Ishikawa (cell line): Measurements from ENCODE around the gene ACSBG1.

Experiments
- CEBPB ChIP-seq: IDR thresholded peaks from 2 replicates; pipeline ENCODE4 v1.6.1; 2012
- CREB1 ChIP-seq: IDR thresholded peaks from 2 replicates; pipeline ENCODE4 v1.6.1; 2012; ENCODE audit warnings: low read depth
- EGR1 ChIP-seq: IDR thresholded peaks from 2 replicates; pipeline ENCODE4 v1.6.1; 2012
- EP300 ChIP-seq: IDR thresholded peaks from 2 replicates; pipeline ENCODE4 v1.6.1; 2012; ENCODE audit warnings: borderline replicate concordance
- FOXM1 ChIP-seq: IDR thresholded peaks from 2 replicates; pipeline ENCODE4 v1.6.1; 2012; ENCODE audit warnings: low read depth, borderline replicate concordance
- MAX ChIP-seq: IDR thresholded peaks from 2 replicates; pipeline ENCODE4 v1.6.1; 2012
- NFIC ChIP-seq: IDR thresholded peaks from 2 replicates; pipeline ENCODE4 v1.6.1; 2012
- RAD21 ChIP-seq: IDR thresholded peaks from 2 replicates; pipeline ENCODE4 v1.6.1; 2012; ENCODE audit warnings: low read depth
- REST ChIP-seq: IDR thresholded peaks from 2 replicates; pipeline ENCODE4 v1.6.1; 2012; ENCODE audit warnings: low read depth, mild to moderate bottlenecking
- TAF1 ChIP-seq: IDR thresholded peaks from 2 replicates; pipeline ENCODE4 v1.6.1; 2012; ENCODE audit warnings: low read depth, mild to moderate bottlenecking
- TCF12 ChIP-seq: IDR thresholded peaks from 2 replicates; pipeline ENCODE4 v1.6.1; 2012; ENCODE audit warnings: low read depth
- TEAD4 ChIP-seq: IDR thresholded peaks from 2 replicates; pipeline ENCODE4 v1.6.1; 2012
- USF1 ChIP-seq: IDR thresholded peaks from 2 replicates; pipeline ENCODE4 v1.6.1; 2012
- YY1 ChIP-seq: IDR thresholded peaks from 2 replicates; pipeline ENCODE4 v1.6.1; 2012; ENCODE audit warnings: low read depth
- ZBTB7A ChIP-seq: IDR thresholded peaks from 2 replicates; pipeline ENCODE4 v1.6.1; 2012; ENCODE audit warnings: low read depth

Gene ACSBG1

GRCh38 chr15:78234515-78235040, at the start of gene ACSBG1:
Gene ACSBG1 (minus strand): TSS chr15:78234565. CDS start chr15:78234501, 64 bp downstream.
- TF ChIP-seq TEAD4 = no peak
- no peak for TF ChIP-seq EP300
- TF ChIP-seq CREB1 = no peak
- TF ChIP-seq ZBTB7A = no peak
- no peak for TF ChIP-seq YY1
- no peak for TF ChIP-seq RAD21
- TF ChIP-seq NFIC = no peak
- TF ChIP-seq EGR1 = no peak
- no peak for TF ChIP-seq TCF12
- no peak for TF ChIP-seq FOXM1
- TF ChIP-seq TAF1 = no peak
- TF ChIP-seq MAX = no peak

GRCh38 chr15:78282324-78282723, 48.0 kb upstream of the ACSBG1 start:
- TF ChIP-seq TEAD4 (no peak), REST (no peak)

- TF ChIP-seq RAD21 (no peak), CEBPB (no peak), TEAD4 (no peak), MAX (no peak), TAF1 (no peak), REST (no peak), ZBTB7A (no peak)
Observed at GRCh38 chr15:78280319-78281072, 46.1 kb upstream of the ACSBG1 start.

GRCh38 chr15:78276064-78276943, 41.9 kb upstream of the ACSBG1 start:
- TF ChIP-seq FOXM1 (no peak), USF1 (no peak)

- TF ChIP-seq REST (no peak), RAD21 (no peak)
Observed at GRCh38 chr15:78274994-78275393, 40.6 kb upstream of the ACSBG1 start.
